Transverse colon (tissue), 4 donors: ENCODE measurements around the gene SLC6A4.

Source experiments
- CTCF ChIP-seq, 5 experiments: fragments of 200-600 bp in 3 of 5; fragments of 450-650 bp in 2 of 5; sonication (generic) in 3 of 5; IDR thresholded peaks; 1 replicate in 2 of 5; 2 replicates in 3 of 5; pipeline ENCODE4 v1.5.1; 2016 to 2017; ENCODE audit warnings: antibody characterized with exemption in 5 of 5, inconsistent platforms in 3 of 5, mild to moderate bottlenecking in 2 of 5, moderate library complexity in 1 of 5
- EP300 ChIP-seq: sonication (generic); formaldehyde crosslinking; IDR thresholded peaks from one replicate; pipeline ENCODE4 v1.6.1; 2017; ENCODE audit warnings: antibody characterized with exemption, low read depth
- POLR2A ChIP-seq: fragments of 450-650 bp; IDR thresholded peaks from one replicate; pipeline ENCODE4 v1.6.1; 2016; ENCODE audit warnings: antibody characterized with exemption, mild to moderate bottlenecking, moderate library complexity
- POLR2AphosphoS5 ChIP-seq, 3 donors: sonication (generic); formaldehyde crosslinking; IDR thresholded peaks; one replicate each; pipeline ENCODE4 v1.6.1; 2016; ENCODE audit warnings: antibody characterized with exemption in 3 of 3

- no peak for TF ChIP-seq CTCF (IDR thresholded peaks at IDR 0.05)
- TF ChIP-seq EP300, result no peak
- TF ChIP-seq POLR2A, result no peak
- TF ChIP-seq POLR2AphosphoS5 (IDR thresholded peaks at IDR 0.05), result no peak
Measured at GRCh38 chr17:30155389-30155788, 80.1 kb downstream of the SLC6A4 start.
